GM18907 (cell line): ENCODE measurements around the gene SMNDC1.
"Not testable (repeated sequence)": the region's sequence is repeated elsewhere in the genome, so short reads cannot be mapped to it uniquely, and the experiment has no call there.

ENCODE experiments used
- ATAC-seq: cut with Tn5 transposase; IDR thresholded peaks from one replicate; pipeline ENCODE4 v1.9.1; 2021; ENCODE audit warnings: mild to moderate bottlenecking, moderate library complexity; ENCODE audit not compliant: unreplicated experiment

Gene SMNDC1

DNA sequence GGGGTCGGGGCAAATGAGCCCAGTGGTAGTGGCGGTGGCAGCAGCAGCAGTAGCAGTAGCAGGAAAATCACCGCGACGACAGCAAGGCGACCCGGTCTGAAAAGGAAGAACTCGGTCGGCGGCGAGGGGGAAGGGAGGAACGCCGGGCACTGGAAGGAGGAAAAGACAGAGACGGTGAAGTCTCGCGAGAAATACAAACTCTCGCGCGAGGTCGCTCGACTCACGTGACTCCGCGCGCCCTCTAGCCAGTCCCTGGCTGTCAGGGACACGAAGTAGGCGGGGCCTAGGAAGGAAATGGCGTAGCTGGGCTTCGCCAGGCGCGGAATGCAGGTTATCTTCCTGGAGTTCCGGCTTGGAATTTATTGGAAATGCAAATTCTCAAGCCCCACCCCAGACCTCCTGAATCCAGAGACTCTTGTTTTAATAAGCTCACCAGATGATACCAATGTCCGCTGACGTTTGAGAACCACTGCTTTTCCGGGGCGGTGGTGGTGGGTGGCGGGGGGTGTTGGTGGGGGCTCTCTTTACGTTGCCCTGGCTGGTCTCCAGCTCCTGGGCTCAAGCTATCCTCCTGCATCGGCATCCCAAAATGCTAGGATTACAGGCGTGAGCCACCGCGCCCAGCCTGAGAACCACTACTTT, at the start of gene SMNDC1:
TSS of gene SMNDC1 (minus strand) at position 141 of the 642 bp plus-strand sequence. CDS start 1,333 bp downstream, outside the sequence.
- ATAC-seq = peak; percentile 94

DNA sequence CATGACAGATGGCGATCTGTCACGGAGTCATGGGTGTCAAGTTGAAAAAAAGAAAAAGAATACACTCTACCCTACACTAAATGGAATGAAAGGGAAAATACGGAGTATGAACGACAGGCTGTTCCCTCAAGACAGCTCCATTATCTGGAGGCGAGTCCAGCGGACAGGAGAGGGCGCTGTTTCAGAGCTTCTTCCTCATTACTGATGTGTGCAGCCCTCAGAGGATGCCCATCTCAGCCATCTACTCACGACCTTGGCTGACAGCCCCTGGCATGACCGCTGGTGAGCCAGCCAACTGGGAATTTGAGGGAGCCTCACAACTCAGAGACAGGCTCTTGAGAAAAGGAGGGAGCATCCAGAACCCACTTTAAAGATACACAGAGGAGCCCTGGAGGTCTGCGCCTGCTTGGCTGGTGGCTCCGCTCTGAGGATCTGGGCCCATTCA, 49.6 kb upstream of the SMNDC1 start:
- ATAC-seq = peak; percentile 23

DNA sequence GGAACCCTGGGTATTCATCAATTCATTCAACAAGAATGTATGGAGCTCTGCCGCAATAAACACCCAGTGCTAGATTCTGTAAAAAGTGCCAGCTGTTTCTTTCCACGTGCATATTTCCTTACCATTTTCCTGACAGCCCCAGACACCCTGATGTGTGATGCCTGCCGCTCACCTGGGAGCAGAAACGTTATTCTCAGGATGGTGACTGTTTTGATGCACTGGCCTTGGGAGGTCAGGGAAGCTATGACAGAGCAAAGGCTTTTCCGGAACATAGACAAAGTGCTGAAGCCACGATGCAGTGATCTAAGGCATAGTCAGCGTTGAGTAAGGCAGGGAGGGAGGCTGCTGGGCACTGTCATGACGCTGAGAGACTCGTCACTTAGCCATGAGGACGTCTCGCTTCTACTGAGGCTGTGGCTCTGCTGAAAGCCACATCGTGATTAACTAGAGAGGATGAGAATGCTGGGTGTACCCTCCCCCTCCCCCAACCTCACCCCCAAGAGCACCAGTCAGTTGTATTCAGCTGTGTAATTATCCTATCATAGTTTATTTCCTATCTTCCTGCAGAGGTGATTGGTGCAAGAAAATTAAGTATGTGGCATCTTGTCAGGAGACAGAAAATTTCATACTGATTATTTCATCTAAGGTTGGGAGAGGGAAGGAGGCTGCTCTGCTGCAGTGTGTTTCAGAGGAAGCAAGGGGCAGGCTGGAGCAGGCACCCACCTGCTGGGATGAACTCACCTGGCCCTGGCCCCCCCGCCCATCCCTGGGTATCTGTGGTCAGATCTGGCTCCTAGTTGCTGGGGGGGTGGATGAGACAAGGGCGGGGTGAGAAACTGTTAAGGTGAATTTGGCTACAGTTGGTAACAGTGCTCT, 48.8 kb upstream of the SMNDC1 start:
- ATAC-seq = no peak

DNA sequence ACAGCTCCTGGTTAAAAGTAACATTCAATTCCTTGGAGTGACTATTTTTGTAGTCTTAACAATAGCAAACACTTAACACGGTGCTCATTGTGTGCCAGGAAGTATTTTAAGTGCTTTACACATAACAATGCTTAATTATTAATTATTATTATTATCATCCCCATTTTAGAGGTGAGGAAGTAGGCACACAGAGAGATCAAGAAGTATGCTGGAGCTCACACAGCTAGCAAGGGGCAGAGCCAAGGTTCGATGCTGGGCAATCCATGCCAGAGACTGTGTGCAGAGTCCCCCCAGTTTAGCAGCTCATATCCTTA, 48.2 kb upstream of the SMNDC1 start:
- no peak for ATAC-seq

GRCh38 chr10:110350812-110351211, 46.1 kb upstream of the SMNDC1 start:
- no peak for ATAC-seq

DNA sequence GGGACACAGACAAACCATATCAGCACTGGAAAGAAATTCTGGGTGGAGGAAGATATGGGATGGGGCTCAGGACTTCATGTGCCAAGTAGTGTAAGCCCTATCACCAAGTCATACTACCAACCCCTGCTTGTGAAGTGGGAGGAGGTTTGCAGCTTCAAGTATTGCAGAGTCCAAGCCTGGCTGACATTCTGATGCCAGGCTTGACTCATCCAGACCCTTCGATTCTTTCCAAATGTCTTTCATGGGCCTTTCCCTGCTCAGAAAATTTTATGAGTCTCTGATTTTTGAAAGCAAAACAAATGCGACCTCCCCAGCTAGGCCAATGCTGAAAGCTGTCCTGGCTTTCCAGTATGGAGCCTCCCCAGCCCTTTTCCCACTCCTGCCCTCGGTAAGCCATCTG, 45.1 kb upstream of the SMNDC1 start:
- no peak for ATAC-seq

DNA sequence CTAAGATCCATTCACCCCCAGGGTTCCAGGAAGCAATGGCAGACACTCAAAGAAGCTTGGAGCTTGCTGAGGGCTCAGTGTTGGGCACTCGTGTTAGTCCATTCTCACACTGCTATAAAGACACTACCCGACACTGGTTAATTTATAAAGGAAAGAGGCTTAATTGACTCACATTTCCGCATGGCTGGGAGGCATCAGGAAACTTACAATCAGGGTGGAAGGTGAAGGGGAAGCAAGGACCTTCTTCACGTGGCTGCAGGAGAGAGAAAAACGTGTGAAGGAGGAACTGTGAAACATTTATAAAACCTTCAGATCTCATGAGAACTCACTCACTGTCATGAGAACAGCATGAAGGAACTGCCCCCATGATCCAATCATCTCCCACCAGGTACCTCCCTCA, 44.7 kb upstream of the SMNDC1 start:
- no peak for ATAC-seq

DNA sequence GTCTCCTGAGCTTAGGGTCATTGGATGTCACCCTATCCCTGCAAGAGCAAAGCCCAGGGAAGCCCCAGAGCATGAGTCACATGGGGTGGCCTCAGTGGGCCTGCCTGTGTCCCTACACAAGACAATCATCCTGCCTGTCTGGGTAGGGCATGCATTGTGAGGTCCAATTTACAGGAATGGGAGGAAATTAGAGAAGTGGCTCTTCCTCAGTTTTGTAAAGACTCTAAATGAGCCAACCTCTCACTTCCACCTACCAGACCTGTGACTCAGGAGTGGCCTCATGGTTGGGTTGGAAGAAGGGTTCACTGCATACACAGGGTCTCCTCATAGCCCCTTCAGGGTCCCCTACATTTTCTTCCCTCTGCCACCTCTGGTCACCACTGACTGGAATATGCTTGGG, 43.6 kb upstream of the SMNDC1 start:
- ATAC-seq = no peak

DNA sequence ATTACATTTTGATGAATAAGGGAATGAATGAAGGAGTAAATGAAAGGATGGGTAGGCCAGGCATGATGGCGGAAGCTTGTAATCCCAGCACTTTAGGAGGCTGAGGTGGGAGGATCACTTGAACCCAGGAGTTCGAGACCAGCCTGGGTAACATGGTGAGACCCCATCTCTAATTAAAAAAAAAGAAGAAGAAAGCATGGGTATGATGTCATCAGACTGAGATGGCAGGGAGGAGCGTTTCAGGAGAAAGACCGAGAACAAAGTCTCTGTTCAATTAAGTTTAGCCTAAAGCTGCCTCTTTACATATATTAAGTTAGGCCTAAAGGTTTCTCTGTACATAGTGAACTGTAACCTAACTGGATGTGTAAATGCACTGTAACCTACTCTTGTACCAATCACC, 42.2 kb upstream of the SMNDC1 start:
- no peak for ATAC-seq

GRCh38 chr10:110345286-110345685, 40.6 kb upstream of the SMNDC1 start:
- ATAC-seq = no peak

DNA sequence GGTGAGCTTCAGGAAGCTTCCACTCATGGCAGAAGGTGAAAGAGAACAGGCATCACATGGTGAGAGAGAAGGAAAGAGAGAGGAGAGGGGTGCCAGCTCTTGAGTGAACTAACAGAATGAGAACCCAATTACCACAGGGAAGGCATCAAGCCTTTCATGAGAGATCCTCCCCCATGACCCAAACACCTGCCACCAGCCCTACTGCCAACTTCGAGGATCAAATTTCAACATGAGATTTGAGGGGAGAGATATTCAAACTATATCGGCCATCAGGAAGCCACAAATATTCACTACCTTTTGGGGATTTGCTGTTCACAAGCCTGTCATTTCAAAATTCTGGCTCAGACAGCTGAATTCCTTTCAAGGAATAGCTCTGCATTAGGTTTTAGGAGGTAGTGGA, 39.9 kb upstream of the SMNDC1 start:
- ATAC-seq = no peak

- ATAC-seq = no peak
Measured at GRCh38 chr10:110343947-110344346, 39.2 kb upstream of the SMNDC1 start.

DNA sequence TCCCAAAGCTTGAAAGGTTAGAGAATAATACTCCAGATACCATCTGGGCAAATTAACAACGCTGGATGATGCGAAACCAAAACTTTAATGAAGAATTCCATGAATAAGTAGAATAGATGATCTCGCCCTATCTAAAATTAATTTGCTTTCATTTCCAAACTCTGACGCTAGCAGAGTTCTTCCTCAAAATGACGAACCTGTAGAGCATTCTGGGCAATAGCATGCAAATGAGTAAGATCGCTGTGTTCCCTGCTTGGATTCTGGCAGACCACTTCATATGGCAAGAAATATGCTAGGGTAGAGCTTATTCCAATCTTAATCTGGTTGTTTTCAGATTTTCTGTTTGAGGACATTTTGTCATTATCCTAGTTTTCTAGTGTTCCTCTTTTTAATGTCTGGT, 36.1 kb upstream of the SMNDC1 start:
- no peak for ATAC-seq

GRCh38 chr10:110340122-110340521, 35.4 kb upstream of the SMNDC1 start:
- ATAC-seq = no peak

- no peak for ATAC-seq
Measured at GRCh38 chr10:110337906-110338305, 33.2 kb upstream of the SMNDC1 start.

DNA sequence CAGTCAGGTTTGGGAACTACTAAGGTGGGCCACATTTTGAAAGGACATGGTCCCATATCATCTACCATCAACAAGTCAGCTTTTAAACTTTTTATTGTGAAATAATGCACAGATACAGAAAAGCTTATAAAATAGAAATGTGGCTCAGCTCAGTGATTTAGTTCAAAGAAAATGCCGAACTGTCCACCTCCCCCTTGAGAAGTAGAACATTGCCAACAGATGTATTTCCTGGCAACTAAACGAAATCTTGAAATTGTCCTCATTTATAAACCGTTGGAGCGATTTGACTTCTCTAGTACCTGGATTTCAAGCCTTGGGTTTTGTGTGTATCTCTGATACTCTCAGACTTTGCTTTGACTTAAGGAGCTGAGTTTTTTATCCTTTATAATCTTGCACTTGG, 32.7 kb upstream of the SMNDC1 start:
- ATAC-seq = no peak

GRCh38 chr10:110336111-110336721, 31.5 kb upstream of the SMNDC1 start:
- ATAC-seq = no peak

DNA sequence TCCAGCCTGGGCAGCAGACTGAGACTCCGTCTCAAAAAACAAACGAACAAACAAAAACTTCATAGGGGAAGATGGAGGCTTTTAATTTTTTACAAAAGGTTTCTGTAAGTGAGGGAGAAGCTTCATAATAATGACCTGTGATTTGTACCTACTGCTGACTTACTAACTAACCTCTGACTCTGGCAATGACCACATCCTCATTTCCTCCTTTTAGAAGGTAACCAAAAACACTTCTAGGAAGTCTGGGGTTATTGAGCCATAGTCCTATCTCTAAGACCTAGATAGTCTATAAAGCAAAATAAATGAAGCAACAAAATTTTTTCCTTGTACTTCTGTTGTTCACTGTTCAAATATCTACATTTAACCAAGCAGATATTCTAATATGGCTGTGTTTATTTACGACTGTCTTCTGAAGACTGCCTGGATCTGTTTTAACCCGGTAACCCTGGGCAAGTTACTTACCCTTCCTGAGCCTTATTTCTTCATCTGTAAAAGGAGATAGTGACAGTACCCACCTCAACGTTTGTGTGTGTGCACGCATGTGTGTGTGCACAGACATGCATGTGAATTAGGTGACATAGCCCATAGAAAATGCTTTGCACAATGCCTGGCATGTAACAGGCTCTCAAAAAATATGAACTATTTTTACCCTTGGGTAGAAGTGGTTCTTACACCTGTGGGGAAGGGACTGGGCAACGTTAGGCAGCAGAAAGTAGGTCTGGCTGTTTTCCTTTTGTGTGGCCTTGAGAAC, 30.8 kb upstream of the SMNDC1 start:
- no peak for ATAC-seq

DNA sequence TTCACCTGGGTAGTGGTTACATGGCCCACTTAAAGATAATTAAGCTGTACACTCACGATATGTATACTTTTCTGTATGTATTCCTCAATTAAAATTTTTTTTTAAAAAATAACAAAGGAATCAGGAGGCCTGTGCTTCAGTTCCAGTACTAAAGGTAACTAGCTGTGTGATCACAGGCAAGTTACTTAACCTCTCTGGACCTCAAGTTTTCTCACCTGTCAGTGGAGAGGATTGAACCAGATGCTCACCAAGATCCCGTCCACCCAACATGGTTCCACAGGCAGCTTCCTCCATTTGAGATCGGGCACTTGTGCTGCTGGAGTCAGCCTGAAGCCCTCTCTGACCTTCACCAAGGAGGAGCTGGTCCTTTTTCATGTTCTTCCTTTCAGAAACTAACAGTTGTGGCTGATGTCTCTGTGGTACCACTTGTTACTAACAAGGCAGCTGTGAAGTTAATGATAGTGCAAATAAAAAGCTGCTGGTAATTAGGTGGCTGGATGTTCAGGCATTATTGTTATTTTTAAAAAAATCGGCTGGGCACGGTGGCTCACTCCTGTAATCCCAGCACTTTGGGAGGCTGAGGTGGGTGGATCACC, 29.4 kb upstream of the SMNDC1 start:
- ATAC-seq = no peak

- ATAC-seq = not testable (repeated sequence)
Measured at GRCh38 chr10:110331226-110331795, 26.6 kb upstream of the SMNDC1 start.

- no peak for ATAC-seq
Measured at GRCh38 chr10:110330675-110331074, 26.0 kb upstream of the SMNDC1 start.
